ENCODE measurements around the gene MTUS2.

DNA sequence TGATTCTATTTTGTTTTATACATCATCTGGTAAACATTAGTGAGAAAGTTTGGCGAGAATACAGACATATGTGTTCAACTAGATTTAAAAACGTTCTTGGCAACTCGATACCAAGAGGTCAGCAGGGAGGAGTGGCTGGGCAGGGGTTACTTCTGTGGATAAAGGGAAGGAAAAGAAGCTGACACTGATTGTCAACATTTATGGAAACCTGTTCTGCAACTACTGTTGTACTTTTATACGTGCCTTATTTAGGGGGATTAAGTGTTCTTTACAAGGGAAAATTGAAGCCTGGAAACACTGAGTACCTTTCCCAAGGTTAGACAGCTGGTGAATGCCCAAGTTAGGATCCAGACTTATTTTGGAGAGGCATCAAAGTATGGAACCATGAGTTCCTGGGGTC lies 65.0 kb downstream of the MTUS2 start:
- no peak for TF ChIP-seq CTCF (IDR thresholded peaks at IDR 0.05; ENCODE audit: low read length)
- no peak for TF ChIP-seq EZH2 (optimal IDR thresholded peaks at IDR 0.05; ENCODE audit: low read depth, low read length)

Data from MM.1S (cell line).